ENCODE results near the gene ANXA8L1. TPM values are rescaled to one million over a fixed set of nuclear protein-coding genes. Genes with fewer than 3 reads are reported as not detected.
"Not testable (repeated sequence)": the region's sequence is repeated elsewhere in the genome, so short reads cannot be mapped to it uniquely, and the experiment has no call there.

ANXA8L1 gene
- total RNA-seq, 1 donor from 2014 or later, result not detected

DNA sequence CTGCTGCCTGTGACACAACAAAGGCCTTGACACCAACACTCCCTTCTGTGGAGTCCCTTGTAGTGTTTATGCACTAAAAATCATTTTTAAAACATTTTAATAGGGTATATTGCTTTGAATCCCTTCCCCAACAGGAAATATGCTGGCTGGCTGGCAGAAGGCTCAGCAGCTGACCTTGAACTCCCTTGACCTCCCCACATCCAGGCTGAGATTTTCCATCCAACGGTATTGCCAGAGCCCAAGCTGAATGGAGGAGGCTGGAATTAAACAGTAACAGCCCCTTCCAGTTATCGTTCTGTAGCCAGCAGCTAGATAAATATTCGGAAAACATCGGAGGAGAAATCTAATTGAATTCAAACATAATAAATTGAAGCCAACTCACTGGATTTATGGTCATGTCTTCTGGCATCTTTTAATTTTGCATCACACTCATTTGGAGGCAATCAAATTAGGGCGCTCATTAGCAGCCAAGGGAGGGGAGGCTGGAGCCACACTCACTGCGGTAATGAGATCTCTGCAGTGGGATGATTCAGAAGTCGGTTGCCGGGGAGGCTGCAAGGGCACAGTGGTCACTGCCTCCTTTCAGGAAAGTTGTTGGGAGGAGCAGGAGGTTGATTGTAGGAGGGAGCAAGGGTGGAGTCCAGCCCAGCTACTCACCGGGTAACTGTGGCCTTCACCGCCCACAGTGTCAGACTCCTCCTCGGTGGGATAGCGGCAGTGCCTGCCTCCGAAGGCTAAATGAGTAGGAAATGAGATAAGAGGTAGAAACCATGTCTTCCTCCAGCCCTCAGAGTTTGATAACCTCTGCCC, 44.2 kb downstream of the ANXA8L1 start:
- not testable (repeated sequence) for H3K4me1 Mint-ChIP-seq (ENCODE audit: low read depth, unreplicated experiment)

DNA sequence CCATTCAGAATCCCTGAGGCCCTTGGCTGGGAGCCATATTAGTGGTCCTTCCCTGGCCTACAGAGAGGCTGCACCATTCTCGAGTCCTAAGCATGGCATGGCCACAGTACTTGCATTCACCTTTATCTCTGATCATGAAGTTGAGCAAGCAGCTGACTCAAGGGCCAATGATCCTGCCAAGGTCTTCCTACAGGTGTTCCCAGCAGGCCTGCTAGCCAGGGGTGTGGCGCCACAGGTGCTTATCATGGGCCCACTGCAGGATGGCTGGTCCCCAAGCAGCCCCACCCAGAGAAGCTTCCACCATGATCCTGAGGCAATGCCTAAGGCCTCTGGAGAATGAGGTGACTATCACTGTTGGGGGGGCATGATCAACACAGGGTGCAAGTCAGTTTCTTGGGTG, 48.0 kb downstream of the ANXA8L1 start:
- H3K36me3 Mint-ChIP-seq (ENCODE audit: unreplicated experiment); H3K4me3 Mint-ChIP-seq (ENCODE audit: unreplicated experiment); H3K4me1 Mint-ChIP-seq (ENCODE audit: low read depth, unreplicated experiment); H3K27ac Mint-ChIP-seq (ENCODE audit: unreplicated experiment); H3K9me3 Mint-ChIP-seq (ENCODE audit: unreplicated experiment); H3K27me3 Mint-ChIP-seq (ENCODE audit: unreplicated experiment); DNase-seq: not testable (repeated sequence)

More for the DNA sequence above, 44.2 kb downstream of the ANXA8L1 start:
- H3K27ac Mint-ChIP-seq (ENCODE audit: unreplicated experiment); H3K36me3 Mint-ChIP-seq (ENCODE audit: unreplicated experiment); H3K27me3 Mint-ChIP-seq (ENCODE audit: unreplicated experiment); DNase-seq; H3K4me3 Mint-ChIP-seq (ENCODE audit: unreplicated experiment); H3K9me3 Mint-ChIP-seq (ENCODE audit: unreplicated experiment): not testable (repeated sequence)

DNA sequence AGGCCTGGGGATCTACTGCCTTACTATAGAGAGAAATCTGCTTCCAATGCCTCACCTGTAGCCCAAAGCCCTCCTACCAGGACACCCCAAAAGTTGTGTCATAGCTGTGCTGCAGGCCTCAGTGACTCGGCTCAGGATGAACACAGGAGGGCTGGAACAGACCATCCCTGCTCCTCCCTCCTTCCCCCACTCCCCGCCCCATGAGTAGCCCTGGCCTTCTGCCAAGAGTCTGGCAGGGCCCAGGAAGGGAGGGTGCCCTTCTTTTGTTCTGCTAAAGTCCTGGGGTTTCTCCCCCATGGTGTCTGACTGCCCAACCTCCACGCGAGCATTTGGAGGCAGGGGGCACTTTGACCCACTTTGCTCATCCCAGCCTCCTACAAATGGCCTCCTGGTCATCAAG, 65.4 kb downstream of the ANXA8L1 start:
- H3K27ac Mint-ChIP-seq (ENCODE audit: unreplicated experiment); H3K9me3 Mint-ChIP-seq (ENCODE audit: unreplicated experiment); H3K4me3 Mint-ChIP-seq (ENCODE audit: unreplicated experiment); H3K27me3 Mint-ChIP-seq (ENCODE audit: unreplicated experiment); H3K36me3 Mint-ChIP-seq (ENCODE audit: unreplicated experiment); H3K4me1 Mint-ChIP-seq (ENCODE audit: low read depth, unreplicated experiment); DNase-seq: not testable (repeated sequence)

Other genes starting within 250 kb of the ANXA8L1 start
- not detected for gene ANTXRL, start 88.8 kb upstream of the ANXA8L1 start, total RNA-seq (ENCODE audit: unreplicated experiment)
- gene NPY4R, start 90.2 kb downstream of the ANXA8L1 start, total RNA-seq (ENCODE audit: unreplicated experiment), result not detected
- 3.0 TPM for gene GPRIN2, start 180.9 kb downstream of the ANXA8L1 start, total RNA-seq (ENCODE audit: unreplicated experiment)
- 2.5 TPM for gene SYT15, start 203.4 kb downstream of the ANXA8L1 start, total RNA-seq (ENCODE audit: unreplicated experiment)

Data from glutamatergic neuron (in vitro differentiated cells).